Astrocyte (in vitro differentiated cells and primary cell): ENCODE data around the gene RBP3. TPM values are rescaled to one million over a fixed set of nuclear protein-coding genes. Genes with fewer than 3 reads are reported as not detected.

Source experiments
- DNase-seq: peaks from one replicate; pipeline ENCODE4 v3.0.0-alpha.2; 2010; ENCODE audit warnings: low read depth
- FAIRE-seq: peaks from 2 replicates; lab custom pipeline; 2011; peaks lifted over from hg19 to GRCh38; lab: Jason Lieb, UNC
- H2AFZ ChIP-seq: 2 replicates; pipeline ENCODE4 v1.6.0; 2012; ENCODE audit warnings: low read depth, low read length, inconsistent platforms
- H3K27ac ChIP-seq: 2 replicates; pipeline ENCODE4 v1.5.1; 2011; ENCODE audit warnings: low read depth, low read length, inconsistent platforms
- H3K27me3 ChIP-seq: 2 replicates; pipeline ENCODE4 v1.6.0; 2011; ENCODE audit warnings: low read length, inconsistent platforms; ENCODE audit not compliant: insufficient read depth
- H3K36me3 ChIP-seq: 2 replicates; pipeline ENCODE4 v1.5.1; 2011; ENCODE audit warnings: low read length, inconsistent platforms; ENCODE audit not compliant: insufficient read depth
- H3K4me1 ChIP-seq: 2 replicates; pipeline ENCODE4 v1.5.1; 2011; ENCODE audit warnings: low read length, inconsistent platforms; ENCODE audit not compliant: insufficient read depth
- H3K4me2 ChIP-seq: 2 replicates; pipeline ENCODE4 v1.6.0; 2012; ENCODE audit warnings: low read length, inconsistent platforms
- H3K4me3 ChIP-seq: 2 replicates; pipeline ENCODE4 v1.5.1; 2011; ENCODE audit warnings: low read depth, mild to moderate bottlenecking, low read length, inconsistent platforms; ENCODE audit not compliant: insufficient read depth
- H3K79me2 ChIP-seq: 2 replicates; pipeline ENCODE4 v1.6.0; 2012; ENCODE audit warnings: mild to moderate bottlenecking, low read length, inconsistent platforms; ENCODE audit not compliant: insufficient read depth
- H3K9ac ChIP-seq: 2 replicates; pipeline ENCODE4 v1.6.0; 2012; ENCODE audit warnings: mild to moderate bottlenecking, low read length, inconsistent platforms
- H3K9me3 ChIP-seq: 2 replicates; pipeline ENCODE4 v1.5.1; 2012; ENCODE audit warnings: low read depth, mild to moderate bottlenecking, low read length, inconsistent platforms; ENCODE audit not compliant: insufficient read depth
- H4K20me1 ChIP-seq: 2 replicates; pipeline ENCODE4 v1.6.0; 2012; ENCODE audit warnings: low read length, inconsistent platforms; ENCODE audit not compliant: insufficient read depth
- H3K27ac Mint-ChIP-seq: one replicate; pipeline ENCODE4 v1.8.0; 2021; ENCODE audit warnings: mild to moderate bottlenecking, mixed read lengths; ENCODE audit not compliant: unreplicated experiment
- H3K27me3 Mint-ChIP-seq: one replicate; pipeline ENCODE4 v1.8.0; 2021; ENCODE audit warnings: low read depth, mixed read lengths; ENCODE audit not compliant: unreplicated experiment
- H3K36me3 Mint-ChIP-seq: one replicate; pipeline ENCODE4 v1.8.0; 2021; ENCODE audit warnings: low read depth, mixed read lengths; ENCODE audit not compliant: unreplicated experiment
- H3K4me1 Mint-ChIP-seq: one replicate; pipeline ENCODE4 v1.8.0; 2021; ENCODE audit warnings: low read depth, mixed read lengths; ENCODE audit not compliant: unreplicated experiment
- H3K4me3 Mint-ChIP-seq: one replicate; pipeline ENCODE4 v1.8.0; 2021; ENCODE audit warnings: mild to moderate bottlenecking, moderate library complexity, mixed read lengths; ENCODE audit not compliant: unreplicated experiment
- H3K9me3 Mint-ChIP-seq: one replicate; pipeline ENCODE4 v1.8.0; 2021; ENCODE audit warnings: mild to moderate bottlenecking, mixed read lengths; ENCODE audit not compliant: unreplicated experiment
- EZH2 ChIP-seq: IDR thresholded peaks from 2 replicates; pipeline ENCODE4 v1.6.1; 2012; ENCODE audit warnings: mild to moderate bottlenecking, low read length, inconsistent platforms; ENCODE audit not compliant: insufficient read depth
- total RNA-seq: library from RNA; stranded (reverse); gene quantifications from 2 replicates; pipeline ENCODE4 v1.2.1, GENCODE V29; 2021
- TF ChIP-seq, protein P1 (sequence below): IDR thresholded peaks from 2 replicates; pipeline ENCODE4 v1.5.1; 2011; ENCODE audit warnings: low read depth, mild to moderate bottlenecking, inconsistent platforms, low read length, moderate library complexity; ENCODE audit not compliant: insufficient read depth

RBP3 gene
- total RNA-seq, 1 donor from 2014 or later: not detected

DNA sequence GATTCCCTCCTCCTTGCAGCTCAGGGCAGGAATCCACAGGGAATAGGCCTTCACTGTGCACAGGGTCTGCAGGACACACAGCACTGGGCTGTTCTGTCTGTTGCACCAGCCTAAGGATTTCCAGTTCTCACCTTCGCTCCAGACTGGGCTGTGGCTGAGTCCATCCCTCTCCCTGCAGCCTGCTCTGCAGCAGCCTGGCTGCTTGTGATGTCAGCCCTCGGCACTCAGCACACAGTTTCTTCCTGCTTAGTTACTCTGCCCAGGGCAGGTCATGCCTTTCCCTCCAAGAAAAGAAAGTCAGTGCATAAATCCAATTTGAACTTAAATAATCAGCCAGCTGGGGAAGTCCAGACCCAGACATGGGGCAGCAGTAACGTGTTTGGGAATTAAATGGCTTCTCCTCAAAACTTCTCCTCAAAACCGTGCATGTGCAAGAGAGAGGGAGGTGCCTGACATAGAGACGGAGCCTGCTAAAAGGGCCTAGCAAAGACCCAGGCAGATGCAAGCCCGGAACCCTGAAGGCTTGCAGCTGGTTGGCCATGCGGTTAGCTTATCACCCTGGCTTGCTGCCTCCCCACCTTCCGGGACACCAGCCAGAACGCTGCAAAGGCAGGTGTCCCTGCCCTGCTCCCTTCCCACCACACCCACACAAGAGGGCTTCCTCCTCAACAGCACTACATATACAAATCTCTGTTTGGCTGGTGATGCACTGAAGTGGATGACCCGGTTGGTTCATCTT is 36.8 kb upstream of the RBP3 start:
- TF ChIP-seq EZH2: no peak
- TF ChIP-seq, protein P1, sequence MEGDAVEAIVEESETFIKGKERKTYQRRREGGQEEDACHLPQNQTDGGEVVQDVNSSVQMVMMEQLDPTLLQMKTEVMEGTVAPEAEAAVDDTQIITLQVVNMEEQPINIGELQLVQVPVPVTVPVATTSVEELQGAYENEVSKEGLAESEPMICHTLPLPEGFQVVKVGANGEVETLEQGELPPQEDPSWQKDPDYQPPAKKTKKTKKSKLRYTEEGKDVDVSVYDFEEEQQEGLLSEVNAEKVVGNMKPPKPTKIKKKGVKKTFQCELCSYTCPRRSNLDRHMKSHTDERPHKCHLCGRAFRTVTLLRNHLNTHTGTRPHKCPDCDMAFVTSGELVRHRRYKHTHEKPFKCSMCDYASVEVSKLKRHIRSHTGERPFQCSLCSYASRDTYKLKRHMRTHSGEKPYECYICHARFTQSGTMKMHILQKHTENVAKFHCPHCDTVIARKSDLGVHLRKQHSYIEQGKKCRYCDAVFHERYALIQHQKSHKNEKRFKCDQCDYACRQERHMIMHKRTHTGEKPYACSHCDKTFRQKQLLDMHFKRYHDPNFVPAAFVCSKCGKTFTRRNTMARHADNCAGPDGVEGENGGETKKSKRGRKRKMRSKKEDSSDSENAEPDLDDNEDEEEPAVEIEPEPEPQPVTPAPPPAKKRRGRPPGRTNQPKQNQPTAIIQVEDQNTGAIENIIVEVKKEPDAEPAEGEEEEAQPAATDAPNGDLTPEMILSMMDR: no peak
- Mint-ChIP-seq H3K4me3 (no peak overlapping the region), H3K27me3 (peaks cover 53% of the 10 kb centered on the region), H3K9me3 (no peaks in the 10 kb centered on the region), H3K4me1 (peaks cover 5% of the 10 kb centered on the region), H3K27ac (no peak overlapping the region), H3K36me3 (no peaks in the 10 kb centered on the region)
- H3K9me3 ChIP-seq: no peaks in the 10 kb centered on the region
- peaks cover 5% of the 10 kb centered on the region for H3K27me3 ChIP-seq
- no peak overlapping the region for H3K27ac ChIP-seq
- H3K9ac ChIP-seq: no peak overlapping the region
- no peak overlapping the region for H3K4me2 ChIP-seq
- no peaks in the 10 kb centered on the region for H4K20me1 ChIP-seq
- no peak for DNase-seq
- FAIRE-seq: no peak
- H2AFZ ChIP-seq: no peak overlapping the region
- H3K4me3 ChIP-seq: no peak overlapping the region
- H3K36me3 ChIP-seq: no peaks in the 10 kb centered on the region
- no peaks in the 10 kb centered on the region for H3K79me2 ChIP-seq
- H3K4me1 ChIP-seq: no peaks in the 10 kb centered on the region

GRCh38 chr10:47311932-47312662 is 36.1 kb upstream of the RBP3 start:
- H4K20me1 ChIP-seq: no peaks in the 10 kb centered on the region
- FAIRE-seq: no peak
- Mint-ChIP-seq H3K27ac (no peak overlapping the region), H3K9me3 (no peaks in the 10 kb centered on the region), H3K27me3 (peaks cover 48% of the 10 kb centered on the region), H3K4me3 (no peak overlapping the region), H3K4me1 (peaks cover 5% of the 10 kb centered on the region), H3K36me3 (no peaks in the 10 kb centered on the region)
- TF ChIP-seq EZH2: no peak
- TF ChIP-seq, protein P1: peak; percentile 71
- H3K9me3 ChIP-seq: no peaks in the 10 kb centered on the region
- no peak overlapping the region for H3K9ac ChIP-seq
- H3K36me3 ChIP-seq: no peaks in the 10 kb centered on the region
- H3K4me1 ChIP-seq: no peaks in the 10 kb centered on the region
- H3K27ac ChIP-seq: no peak overlapping the region
- DNase-seq: peak; percentile 18
- H3K27me3 ChIP-seq: peaks cover 5% of the 10 kb centered on the region
- peak overlapping the region; percentile 39 for H2AFZ ChIP-seq
- no peaks in the 10 kb centered on the region for H3K79me2 ChIP-seq
- no peak overlapping the region for H3K4me2 ChIP-seq
- H3K4me3 ChIP-seq: no peak overlapping the region

DNA sequence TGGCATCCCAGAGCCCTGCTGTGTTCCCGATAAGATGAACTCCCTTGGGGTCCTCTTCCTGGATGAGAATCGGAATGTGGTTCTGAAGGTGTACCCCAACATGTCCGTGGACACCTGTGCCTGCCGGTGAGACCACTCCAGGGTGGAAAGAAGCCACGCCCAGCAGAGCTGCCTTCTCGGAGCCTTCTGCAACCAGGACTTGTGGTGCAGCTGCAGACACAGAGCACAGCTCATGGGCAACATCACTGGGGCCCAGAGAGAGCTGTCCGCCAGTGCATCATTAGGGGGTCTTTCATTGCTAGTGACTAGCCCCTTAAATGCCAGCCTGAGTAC is 35.5 kb upstream of the RBP3 start:
- no peaks in the 10 kb centered on the region for H4K20me1 ChIP-seq
- DNase-seq (no peak), FAIRE-seq (no peak)
- Mint-ChIP-seq H3K4me1 (peaks cover 5% of the 10 kb centered on the region), H3K9me3 (no peaks in the 10 kb centered on the region), H3K36me3 (no peaks in the 10 kb centered on the region), H3K4me3 (no peak overlapping the region), H3K27ac (no peak overlapping the region), H3K27me3 (peaks cover 47% of the 10 kb centered on the region)
- H3K4me3 ChIP-seq: no peak overlapping the region
- H2AFZ ChIP-seq: no peak overlapping the region
- no peaks in the 10 kb centered on the region for H3K9me3 ChIP-seq
- H3K27me3 ChIP-seq: peaks cover 5% of the 10 kb centered on the region
- H3K9ac ChIP-seq: no peak overlapping the region
- TF ChIP-seq, protein P1: no peak
- TF ChIP-seq EZH2: no peak
- H3K79me2 ChIP-seq: no peaks in the 10 kb centered on the region
- no peaks in the 10 kb centered on the region for H3K4me1 ChIP-seq
- H3K36me3 ChIP-seq: no peaks in the 10 kb centered on the region
- no peak overlapping the region for H3K27ac ChIP-seq
- no peak overlapping the region for H3K4me2 ChIP-seq
